WERI-Rb-1 (cell line): ENCODE results near the gene PGS1.

Experiments used
- DNase-seq: peaks from one replicate; pipeline ENCODE4 v3.0.0-alpha.2; 2020
- H3K27ac ChIP-seq: fragments of 250-450 bp; sonication (Bioruptor Pico); 2 replicates; pipeline ENCODE4 v1.5.1; 2020; ENCODE audit warnings: mild to moderate bottlenecking, moderate library complexity
- H3K27me3 ChIP-seq: fragments of 250-450 bp; sonication (Bioruptor Pico); 2 replicates; pipeline ENCODE4 v1.5.1; 2021; ENCODE audit warnings: mild to moderate bottlenecking, low read depth, moderate library complexity; ENCODE audit not compliant: insufficient read depth, severe bottlenecking
- H3K36me3 ChIP-seq: fragments of 250-450 bp; sonication (Bioruptor Pico); 2 replicates; pipeline ENCODE4 v1.5.1; 2020; ENCODE audit warnings: mild to moderate bottlenecking, moderate library complexity
- H3K4me3 ChIP-seq: 2 replicates; pipeline ENCODE4 v1.5.1; 2011; ENCODE audit warnings: low read depth, mild to moderate bottlenecking, control low read depth, low read length
- H3K9me3 ChIP-seq: fragments of 250-450 bp; sonication (Bioruptor Pico); 2 replicates; pipeline ENCODE4 v1.5.1; 2021; ENCODE audit warnings: mild to moderate bottlenecking, moderate library complexity; ENCODE audit not compliant: severe bottlenecking
- CTCF ChIP-seq: IDR thresholded peaks from 2 replicates; pipeline ENCODE4 v1.5.1; 2011; ENCODE audit warnings: low read depth, mild to moderate bottlenecking, control low read depth, inconsistent platforms, low read length

PGS1 gene

GRCh38 chr17:78351449-78352006 lies 26.9 kb upstream of the PGS1 start:
- no peak overlapping the region for H3K27ac ChIP-seq
- H3K27me3 ChIP-seq: no peaks in the 10 kb centered on the region
- no peak for DNase-seq
- no peaks in the 10 kb centered on the region for H3K36me3 ChIP-seq
- H3K9me3 ChIP-seq: peaks cover 2% of the 10 kb centered on the region
- TF ChIP-seq CTCF: no peak
- no peak overlapping the region for H3K4me3 ChIP-seq

- Histone ChIP-seq H3K27me3 (peaks cover 13% of the 10 kb centered on the region), H3K36me3 (peaks cover 11% of the 10 kb centered on the region), H3K4me3 (no peak overlapping the region), H3K27ac (no peak overlapping the region), H3K9me3 (peaks cover 2% of the 10 kb centered on the region)
- DNase-seq: no peak
- no peak for TF ChIP-seq CTCF
Observed at GRCh38 chr17:78353834-78354233, 24.6 kb upstream of the PGS1 start.

- DNase-seq: no peak
- Histone ChIP-seq H3K36me3 (peaks cover 11% of the 10 kb centered on the region), H3K27ac (no peak overlapping the region), H3K4me3 (no peak overlapping the region), H3K9me3 (peaks cover 2% of the 10 kb centered on the region), H3K27me3 (peaks cover 22% of the 10 kb centered on the region)
- TF ChIP-seq CTCF: no peak
Observed at GRCh38 chr17:78355045-78355641, 23.3 kb upstream of the PGS1 start.

DNA sequence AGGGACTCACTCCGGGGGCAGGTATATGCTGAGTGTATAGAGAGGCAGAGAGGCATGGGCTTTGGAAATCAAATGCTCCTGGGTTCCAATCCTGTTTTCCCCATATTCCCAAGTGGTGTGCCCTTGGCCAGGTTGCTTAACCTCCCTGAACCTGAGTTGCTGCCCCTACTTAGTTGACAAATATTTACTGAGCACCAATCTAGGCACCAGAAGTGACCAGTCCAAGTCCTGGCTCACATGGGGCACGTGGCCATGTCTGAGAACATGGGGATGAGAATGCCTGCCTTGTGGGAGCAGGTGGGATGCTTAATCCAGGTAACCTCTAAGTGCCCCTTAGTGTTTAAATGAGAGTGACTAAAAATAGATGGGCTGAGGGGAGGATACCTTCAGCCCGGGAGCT lies 22.7 kb upstream of the PGS1 start:
- Histone ChIP-seq H3K27me3 (peaks cover 22% of the 10 kb centered on the region), H3K4me3 (no peak overlapping the region), H3K27ac (no peak overlapping the region), H3K9me3 (peaks cover 2% of the 10 kb centered on the region), H3K36me3 (peaks cover 11% of the 10 kb centered on the region)
- DNase-seq: no peak
- TF ChIP-seq CTCF: no peak

GRCh38 chr17:78356101-78356713 lies 22.2 kb upstream of the PGS1 start:
- H3K27ac ChIP-seq: no peak overlapping the region
- peaks cover 22% of the 10 kb centered on the region for H3K27me3 ChIP-seq
- peaks cover 11% of the 10 kb centered on the region for H3K36me3 ChIP-seq
- H3K4me3 ChIP-seq: no peak overlapping the region
- no peaks in the 10 kb centered on the region for H3K9me3 ChIP-seq
- no peak for DNase-seq
- no peak for TF ChIP-seq CTCF
